ENCODE measurements around the gene VCAM1.

The VCAM1 gene

GRCh38 chr1:100769323-100769722, 49.8 kb downstream of the VCAM1 start:
- Histone ChIP-seq H3K27ac (replicated peaks; ENCODE audit: low read length) (no peak overlapping the region), H2BK120ac (ENCODE audit: low read depth, low read length) (no peak overlapping the region), H3K18ac (ENCODE audit: low read length) (no peak overlapping the region), H2BK15ac (ENCODE audit: low read length) (no peak overlapping the region), H2BK12ac (ENCODE audit: low read length) (no peak overlapping the region), H2AFZ (ENCODE audit: low read length) (no peak overlapping the region), H3K79me1 (ENCODE audit: low read depth, low read length) (no peaks in the 10 kb centered on the region), H4K8ac (ENCODE audit: low read depth, low read length) (no peak overlapping the region), H2BK5ac (ENCODE audit: low read length) (no peak overlapping the region), H2AK5ac (ENCODE audit: low read depth, low read length) (no peak overlapping the region), H3K27me3 (ENCODE audit: control insufficient read depth in 3 of 3, insufficient read depth in 3 of 3, low read depth in 1 of 3, low read length in 3 of 3) (no peaks in the 10 kb centered on the region), H3K4me1 (ENCODE audit: control insufficient read depth in 2 of 2, insufficient read depth in 1 of 2, low read depth in 1 of 2, low read length in 2 of 2) (no peaks in the 10 kb centered on the region), H3K9me3 (replicated peaks in 1 of 2; ENCODE audit: control insufficient read depth in 2 of 2, insufficient read depth in 1 of 2, low read depth in 1 of 2, low read length in 2 of 2) (no peaks in the 10 kb centered on the region), H3K4ac (ENCODE audit: low read length) (no peak overlapping the region), H3K36me3 (replicated peaks in 1 of 2; ENCODE audit: control insufficient read depth in 2 of 2, insufficient read depth in 2 of 2, low read length in 2 of 2) (no peaks in the 10 kb centered on the region), H3K4me2 (ENCODE audit: insufficient read depth, low read length, poor library complexity, severe bottlenecking) (no peak overlapping the region), H3K9ac (ENCODE audit: low read depth, low read length, poor library complexity) (no peak overlapping the region), H3K14ac (ENCODE audit: low read length) (no peak overlapping the region), H3K4me3 (ENCODE audit: low read length in 2 of 2) (no peak overlapping the region), H4K91ac (ENCODE audit: low read depth, low read length, poor library complexity) (no peak overlapping the region), H3K23ac (ENCODE audit: low read depth, low read length, poor library complexity) (no peak overlapping the region)
- no peak for DNase-seq (ENCODE audit: low spot score)
- no CpG with 5 or more reads among the region's 2 CpGs for WGBS, 2 donors (ENCODE audit: extremely low coverage in 2 of 2, insufficient read length in 2 of 2, insufficient replicate concordance in 1 of 2)

- H3K9ac ChIP-seq (ENCODE audit: low read depth, low read length, poor library complexity): no peak overlapping the region
- no peak overlapping the region for H2BK12ac ChIP-seq (ENCODE audit: low read length)
- H3K9me3 ChIP-seq (replicated peaks in 1 of 2; ENCODE audit: control insufficient read depth in 2 of 2, insufficient read depth in 1 of 2, low read depth in 1 of 2, low read length in 2 of 2): no peaks in the 10 kb centered on the region
- no peaks in the 10 kb centered on the region for H3K79me1 ChIP-seq (ENCODE audit: low read depth, low read length)
- no CpG with 5 or more reads among the region's 4 CpGs for WGBS, 2 donors (ENCODE audit: extremely low coverage in 2 of 2, insufficient read length in 2 of 2, insufficient replicate concordance in 1 of 2)
- H3K36me3 ChIP-seq (replicated peaks in 1 of 2; ENCODE audit: control insufficient read depth in 2 of 2, insufficient read depth in 2 of 2, low read length in 2 of 2): no peaks in the 10 kb centered on the region
- no peak overlapping the region for H3K27ac ChIP-seq (replicated peaks; ENCODE audit: low read length)
- no peak overlapping the region for H3K4me3 ChIP-seq (ENCODE audit: low read length in 2 of 2)
- no peak for DNase-seq (ENCODE audit: low spot score)
- H2AFZ ChIP-seq (ENCODE audit: low read length): no peak overlapping the region
- H3K4ac ChIP-seq (ENCODE audit: low read length): no peak overlapping the region
- no peak overlapping the region for H2BK120ac ChIP-seq (ENCODE audit: low read depth, low read length)
- no peak overlapping the region for H2AK5ac ChIP-seq (ENCODE audit: low read depth, low read length)
- no peak overlapping the region for H4K91ac ChIP-seq (ENCODE audit: low read depth, low read length, poor library complexity)
- no peaks in the 10 kb centered on the region for H3K4me1 ChIP-seq (ENCODE audit: control insufficient read depth in 2 of 2, insufficient read depth in 1 of 2, low read depth in 1 of 2, low read length in 2 of 2)
- no peak overlapping the region for H3K23ac ChIP-seq (ENCODE audit: low read depth, low read length, poor library complexity)
- no peak overlapping the region for H4K8ac ChIP-seq (ENCODE audit: low read depth, low read length)
- no peak overlapping the region for H3K14ac ChIP-seq (ENCODE audit: low read length)
- H3K4me2 ChIP-seq (ENCODE audit: insufficient read depth, low read length, poor library complexity, severe bottlenecking): no peak overlapping the region
- no peaks in the 10 kb centered on the region for H3K27me3 ChIP-seq (ENCODE audit: control insufficient read depth in 3 of 3, insufficient read depth in 3 of 3, low read depth in 1 of 3, low read length in 3 of 3)
- no peak overlapping the region for H2BK15ac ChIP-seq (ENCODE audit: low read length)
- no peak overlapping the region for H3K18ac ChIP-seq (ENCODE audit: low read length)
- H2BK5ac ChIP-seq (ENCODE audit: low read length): no peak overlapping the region
Observed at GRCh38 chr1:100769906-100770646, 50.5 kb downstream of the VCAM1 start.

GRCh38 chr1:100773444-100773843, 53.9 kb downstream of the VCAM1 start:
- H2AFZ ChIP-seq (ENCODE audit: low read length): no peak overlapping the region
- DNase-seq (ENCODE audit: low spot score): no peak
- no peak overlapping the region for H3K4ac ChIP-seq (ENCODE audit: low read length)
- no peaks in the 10 kb centered on the region for H3K36me3 ChIP-seq (replicated peaks in 1 of 2; ENCODE audit: control insufficient read depth in 2 of 2, insufficient read depth in 2 of 2, low read length in 2 of 2)
- no peak overlapping the region for H4K8ac ChIP-seq (ENCODE audit: low read depth, low read length)
- H3K4me1 ChIP-seq (ENCODE audit: control insufficient read depth in 2 of 2, insufficient read depth in 1 of 2, low read depth in 1 of 2, low read length in 2 of 2): no peaks in the 10 kb centered on the region
- no peak overlapping the region for H2BK5ac ChIP-seq (ENCODE audit: low read length)
- H2AK5ac ChIP-seq (ENCODE audit: low read depth, low read length): no peak overlapping the region
- no peaks in the 10 kb centered on the region for H3K27me3 ChIP-seq (ENCODE audit: control insufficient read depth in 3 of 3, insufficient read depth in 3 of 3, low read depth in 1 of 3, low read length in 3 of 3)
- no CpG with 5 or more reads among the region's 3 CpGs for WGBS, 2 donors (ENCODE audit: extremely low coverage in 2 of 2, insufficient read length in 2 of 2, insufficient replicate concordance in 1 of 2)
- no peak overlapping the region for H2BK120ac ChIP-seq (ENCODE audit: low read depth, low read length)
- no peak overlapping the region for H3K4me2 ChIP-seq (ENCODE audit: insufficient read depth, low read length, poor library complexity, severe bottlenecking)
- H2BK12ac ChIP-seq (ENCODE audit: low read length): no peak overlapping the region
- H3K4me3 ChIP-seq (ENCODE audit: low read length in 2 of 2): no peak overlapping the region
- no peaks in the 10 kb centered on the region for H3K79me1 ChIP-seq (ENCODE audit: low read depth, low read length)
- H3K27ac ChIP-seq (replicated peaks; ENCODE audit: low read length): no peak overlapping the region
- no peak overlapping the region for H3K18ac ChIP-seq (ENCODE audit: low read length)
- no peak overlapping the region for H3K14ac ChIP-seq (ENCODE audit: low read length)
- H2BK15ac ChIP-seq (ENCODE audit: low read length): no peak overlapping the region
- no peak overlapping the region for H3K23ac ChIP-seq (ENCODE audit: low read depth, low read length, poor library complexity)
- no peaks in the 10 kb centered on the region for H3K9me3 ChIP-seq (replicated peaks in 1 of 2; ENCODE audit: control insufficient read depth in 2 of 2, insufficient read depth in 1 of 2, low read depth in 1 of 2, low read length in 2 of 2)
- no peak overlapping the region for H4K91ac ChIP-seq (ENCODE audit: low read depth, low read length, poor library complexity)
- no peak overlapping the region for H3K9ac ChIP-seq (ENCODE audit: low read depth, low read length, poor library complexity)

GRCh38 chr1:100774370-100774769, 54.8 kb downstream of the VCAM1 start:
- H3K9me3 ChIP-seq (replicated peaks in 1 of 2; ENCODE audit: control insufficient read depth in 2 of 2, insufficient read depth in 1 of 2, low read depth in 1 of 2, low read length in 2 of 2): no peaks in the 10 kb centered on the region
- H2BK12ac ChIP-seq (ENCODE audit: low read length): no peak overlapping the region
- H3K79me1 ChIP-seq (ENCODE audit: low read depth, low read length): no peaks in the 10 kb centered on the region
- H2BK15ac ChIP-seq (ENCODE audit: low read length): no peak overlapping the region
- H3K36me3 ChIP-seq (replicated peaks in 1 of 2; ENCODE audit: control insufficient read depth in 2 of 2, insufficient read depth in 2 of 2, low read length in 2 of 2): no peaks in the 10 kb centered on the region
- no peaks in the 10 kb centered on the region for H3K4me1 ChIP-seq (ENCODE audit: control insufficient read depth in 2 of 2, insufficient read depth in 1 of 2, low read depth in 1 of 2, low read length in 2 of 2)
- no peak overlapping the region for H2AK5ac ChIP-seq (ENCODE audit: low read depth, low read length)
- no peak overlapping the region for H3K4me2 ChIP-seq (ENCODE audit: insufficient read depth, low read length, poor library complexity, severe bottlenecking)
- no peak overlapping the region for H3K23ac ChIP-seq (ENCODE audit: low read depth, low read length, poor library complexity)
- H4K8ac ChIP-seq (ENCODE audit: low read depth, low read length): no peak overlapping the region
- H3K4me3 ChIP-seq (ENCODE audit: low read length in 2 of 2): no peak overlapping the region
- H3K4ac ChIP-seq (ENCODE audit: low read length): no peak overlapping the region
- H2AFZ ChIP-seq (ENCODE audit: low read length): no peak overlapping the region
- H2BK120ac ChIP-seq (ENCODE audit: low read depth, low read length): no peak overlapping the region
- H4K91ac ChIP-seq (ENCODE audit: low read depth, low read length, poor library complexity): no peak overlapping the region
- no peak overlapping the region for H3K14ac ChIP-seq (ENCODE audit: low read length)
- WGBS, 2 donors (ENCODE audit: extremely low coverage in 2 of 2, insufficient read length in 2 of 2, insufficient replicate concordance in 1 of 2): no CpG with 5 or more reads among the region's 1 CpG
- H3K9ac ChIP-seq (ENCODE audit: low read depth, low read length, poor library complexity): no peak overlapping the region
- no peak overlapping the region for H3K18ac ChIP-seq (ENCODE audit: low read length)
- H2BK5ac ChIP-seq (ENCODE audit: low read length): no peak overlapping the region
- H3K27me3 ChIP-seq (ENCODE audit: control insufficient read depth in 3 of 3, insufficient read depth in 3 of 3, low read depth in 1 of 3, low read length in 3 of 3): no peaks in the 10 kb centered on the region
- no peak overlapping the region for H3K27ac ChIP-seq (replicated peaks; ENCODE audit: low read length)
- DNase-seq (ENCODE audit: low spot score): no peak
